SK-N-SH treated with all-trans-retinoic acid at 6 μM for 48 hours (cell line): ENCODE results near the gene ANP32A.

ENCODE experiments used
- ISL1 ChIP-seq: fragments of 250-450 bp; sonication (Bioruptor Pico); IDR thresholded peaks from 2 replicates; pipeline ENCODE4 v2.1.2; 2022; ENCODE audit warnings: mild to moderate bottlenecking, moderate library complexity
- PPARA ChIP-seq: fragments of 250-450 bp; sonication (Bioruptor Pico); IDR thresholded peaks from 2 replicates; pipeline ENCODE4 v1.5.0; 2020; ENCODE audit warnings: mild to moderate bottlenecking, borderline replicate concordance
- TCF4 ChIP-seq: fragments of 250-450 bp; sonication (Bioruptor Pico); IDR thresholded peaks from 2 replicates; pipeline ENCODE4 v1.8.0; 2021; ENCODE audit warnings: mild to moderate bottlenecking, moderate library complexity, borderline replicate concordance
- ZFP30 ChIP-seq: fragments of 450-650 bp; formaldehyde crosslinking; IDR thresholded peaks from 2 replicates; pipeline ENCODE4 v1.5.0; 2022; ENCODE audit warnings: mild to moderate bottlenecking, moderate library complexity
- ZNF70 ChIP-seq: fragments of 450-650 bp; formaldehyde crosslinking; IDR thresholded peaks from 2 replicates; pipeline ENCODE4 v1.5.0; 2020; ENCODE audit warnings: mild to moderate bottlenecking, moderate library complexity
- ZNF8 ChIP-seq: fragments of 450-650 bp; formaldehyde crosslinking; IDR thresholded peaks from 2 replicates; pipeline ENCODE4 v1.5.0; 2020; ENCODE audit warnings: mild to moderate bottlenecking, moderate library complexity
- TF ChIP-seq, protein P1 (sequence below): fragments of 250-450 bp; sonication (Bioruptor Pico); IDR thresholded peaks from 2 replicates; pipeline ENCODE4 v1.8.0; 2020; ENCODE audit warnings: mild to moderate bottlenecking, moderate library complexity, borderline replicate concordance

DNA sequence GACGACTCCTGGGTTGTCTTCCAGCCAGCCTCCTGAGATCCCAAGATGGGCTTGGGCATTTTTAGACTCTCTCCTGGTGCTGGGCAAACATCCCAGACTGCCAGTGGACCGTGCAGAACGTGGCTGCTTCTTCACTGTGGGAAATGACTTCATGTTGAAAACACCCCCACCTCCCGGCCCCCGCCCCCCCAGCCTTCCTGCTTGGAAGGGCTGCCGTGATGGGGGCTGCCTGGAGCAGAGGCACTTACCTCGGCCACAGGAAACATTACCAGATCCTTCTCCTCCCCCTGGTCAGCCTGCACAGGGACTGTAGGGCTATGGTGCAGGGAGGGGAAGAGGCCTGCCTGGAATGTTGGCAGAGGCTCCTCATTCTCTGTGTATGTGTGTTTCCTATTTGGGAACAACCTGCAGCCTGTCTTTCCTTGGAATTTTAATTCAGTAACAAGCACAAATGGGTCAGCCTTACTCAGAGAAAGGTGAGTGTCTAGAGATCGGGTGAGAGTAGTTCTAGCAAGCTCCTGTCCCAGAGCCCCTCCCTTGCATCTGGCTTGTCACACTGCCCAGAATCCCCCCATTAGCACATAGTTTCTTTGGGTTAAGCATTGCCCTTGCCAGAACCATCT lies 90.8 kb downstream of the ANP32A start:
- TF ChIP-seq ISL1 (no peak), PPARA (CRISPR knock-in tag) (no peak), ZFP30 (no peak), ZNF8 (CRISPR knock-in tag) (no peak), ZNF70 (CRISPR knock-in tag) (no peak), TCF4 (CRISPR knock-in tag) (no peak)
- TF ChIP-seq, protein P1, sequence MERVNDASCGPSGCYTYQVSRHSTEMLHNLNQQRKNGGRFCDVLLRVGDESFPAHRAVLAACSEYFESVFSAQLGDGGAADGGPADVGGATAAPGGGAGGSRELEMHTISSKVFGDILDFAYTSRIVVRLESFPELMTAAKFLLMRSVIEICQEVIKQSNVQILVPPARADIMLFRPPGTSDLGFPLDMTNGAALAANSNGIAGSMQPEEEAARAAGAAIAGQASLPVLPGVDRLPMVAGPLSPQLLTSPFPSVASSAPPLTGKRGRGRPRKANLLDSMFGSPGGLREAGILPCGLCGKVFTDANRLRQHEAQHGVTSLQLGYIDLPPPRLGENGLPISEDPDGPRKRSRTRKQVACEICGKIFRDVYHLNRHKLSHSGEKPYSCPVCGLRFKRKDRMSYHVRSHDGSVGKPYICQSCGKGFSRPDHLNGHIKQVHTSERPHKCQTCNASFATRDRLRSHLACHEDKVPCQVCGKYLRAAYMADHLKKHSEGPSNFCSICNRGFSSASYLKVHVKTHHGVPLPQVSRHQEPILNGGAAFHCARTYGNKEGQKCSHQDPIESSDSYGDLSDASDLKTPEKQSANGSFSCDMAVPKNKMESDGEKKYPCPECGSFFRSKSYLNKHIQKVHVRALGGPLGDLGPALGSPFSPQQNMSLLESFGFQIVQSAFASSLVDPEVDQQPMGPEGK = no peak
